HEK293 (cell line): Measurements from ENCODE around the gene CHI3L1.

ENCODE experiments used
- ZNF114 ChIP-seq: fragments of 450-650 bp; formaldehyde crosslinking; IDR thresholded peaks from 2 replicates; pipeline ENCODE4 v1.5.0; 2017; ENCODE audit warnings: missing biosample characterization, missing genetic modification characterization
- ZNF394 ChIP-seq: fragments of 450-650 bp; formaldehyde crosslinking; IDR thresholded peaks from 2 replicates; pipeline ENCODE4 v1.5.1; 2016; ENCODE audit warnings: missing biosample characterization, missing genetic modification characterization, mild to moderate bottlenecking, moderate library complexity, borderline replicate concordance
- TF ChIP-seq, protein P1 (sequence below): fragments of 450-650 bp; formaldehyde crosslinking; IDR thresholded peaks from 2 replicates; pipeline ENCODE4 v1.5.1; 2016; ENCODE audit warnings: missing biosample characterization, missing genetic modification characterization
- TF ChIP-seq, protein P2 (sequence below): fragments of 450-650 bp; formaldehyde crosslinking; IDR thresholded peaks from 2 replicates; pipeline ENCODE4 v1.5.1; 2016; ENCODE audit warnings: missing biosample characterization, missing genetic modification characterization

DNA sequence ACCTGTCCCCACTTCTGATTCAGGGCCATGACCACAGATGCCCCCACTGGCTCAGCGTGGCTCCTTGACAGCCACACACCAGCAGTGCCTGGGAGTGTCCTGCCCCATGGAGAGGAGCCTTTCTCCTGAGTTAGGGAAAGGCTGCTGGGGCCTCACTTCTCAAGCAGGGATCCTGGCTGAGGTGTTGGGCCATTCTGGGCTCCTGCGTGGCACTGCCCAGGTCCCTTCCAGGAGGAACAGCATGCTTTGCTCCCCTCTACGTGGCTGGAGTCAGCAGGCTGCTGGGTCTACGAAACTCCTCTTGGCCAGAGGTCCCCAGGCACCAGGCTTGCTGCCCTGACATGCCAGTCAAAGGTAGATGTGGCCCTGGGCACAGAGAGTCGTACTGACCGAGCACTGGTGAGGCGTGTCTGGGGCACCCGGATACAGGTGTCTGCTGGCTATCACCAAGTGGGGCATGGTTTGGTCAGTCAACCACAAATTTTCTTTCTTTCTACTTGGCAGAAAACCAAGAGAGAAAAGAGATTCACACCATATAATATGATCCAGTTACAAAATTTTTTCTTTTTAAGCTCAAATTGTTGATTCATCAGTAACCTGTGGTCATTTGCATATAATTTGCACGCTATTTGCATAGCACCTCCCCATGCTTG is 54.8 kb downstream of the CHI3L1 start:
- TF ChIP-seq, protein P1, sequence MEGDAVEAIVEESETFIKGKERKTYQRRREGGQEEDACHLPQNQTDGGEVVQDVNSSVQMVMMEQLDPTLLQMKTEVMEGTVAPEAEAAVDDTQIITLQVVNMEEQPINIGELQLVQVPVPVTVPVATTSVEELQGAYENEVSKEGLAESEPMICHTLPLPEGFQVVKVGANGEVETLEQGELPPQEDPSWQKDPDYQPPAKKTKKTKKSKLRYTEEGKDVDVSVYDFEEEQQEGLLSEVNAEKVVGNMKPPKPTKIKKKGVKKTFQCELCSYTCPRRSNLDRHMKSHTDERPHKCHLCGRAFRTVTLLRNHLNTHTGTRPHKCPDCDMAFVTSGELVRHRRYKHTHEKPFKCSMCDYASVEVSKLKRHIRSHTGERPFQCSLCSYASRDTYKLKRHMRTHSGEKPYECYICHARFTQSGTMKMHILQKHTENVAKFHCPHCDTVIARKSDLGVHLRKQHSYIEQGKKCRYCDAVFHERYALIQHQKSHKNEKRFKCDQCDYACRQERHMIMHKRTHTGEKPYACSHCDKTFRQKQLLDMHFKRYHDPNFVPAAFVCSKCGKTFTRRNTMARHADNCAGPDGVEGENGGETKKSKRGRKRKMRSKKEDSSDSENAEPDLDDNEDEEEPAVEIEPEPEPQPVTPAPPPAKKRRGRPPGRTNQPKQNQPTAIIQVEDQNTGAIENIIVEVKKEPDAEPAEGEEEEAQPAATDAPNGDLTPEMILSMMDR (tag by site-specific recombination), result no peak
- TF ChIP-seq ZNF114 (tag by site-specific recombination) (no peak), ZNF394 (no peak)
- TF ChIP-seq, protein P2, sequence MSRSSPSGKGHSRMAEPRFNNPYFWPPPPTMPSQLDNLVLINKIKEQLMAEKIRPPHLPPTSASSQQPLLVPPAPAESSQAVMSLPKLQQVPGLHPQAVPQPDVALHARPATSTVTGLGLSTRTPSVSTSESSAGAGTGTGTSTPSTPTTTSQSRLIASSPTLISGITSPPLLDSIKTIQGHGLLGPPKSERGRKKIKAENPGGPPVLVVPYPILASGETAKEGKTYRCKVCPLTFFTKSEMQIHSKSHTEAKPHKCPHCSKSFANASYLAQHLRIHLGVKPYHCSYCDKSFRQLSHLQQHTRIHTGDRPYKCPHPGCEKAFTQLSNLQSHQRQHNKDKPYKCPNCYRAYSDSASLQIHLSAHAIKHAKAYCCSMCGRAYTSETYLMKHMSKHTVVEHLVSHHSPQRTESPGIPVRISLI (tag by site-specific recombination), result no peak
